IMR-90 (cell line): ENCODE results near the gene MTM1. TPM values are rescaled to one million over a fixed set of nuclear protein-coding genes. Genes with fewer than 3 reads are reported as not detected.

Experiments used
- ATAC-seq: fragments of 200-7000 bp; cut with Tn5 transposase; 2 replicates; pipeline ENCODE4 v1.9.1; 2020; ENCODE audit warnings: low read depth, mild to moderate bottlenecking, moderate library complexity
- BruUV-seq: library from RNA; stranded (reverse); fragments of 400-500 nt; replicated peaks from 2 replicates; lab custom pipeline; 2021; lab: Mats Ljungman, UMichigan
- CTCF ChIA-PET: fragments of 300-600 bp; formaldehyde crosslinking; extraction: SDS; loops from one replicate; lab custom pipeline; 2021; ENCODE audit warnings: antibody characterized with exemption; lab: Yijun Ruan, JAX
- POLR2A ChIA-PET: fragments of 300-600 bp; sonication (Branson Sonifier 250); formaldehyde crosslinking; loops from one replicate; lab custom pipeline; 2022; ENCODE audit warnings: antibody characterized with exemption; ENCODE audit not compliant: unreplicated experiment; lab: Charles Lee
- DNase-seq: peaks from one replicate; pipeline ENCODE4 v3.0.0; 2013
- H2AFZ ChIP-seq: replicated peaks from 2 replicates; pipeline ENCODE3; 2013; ENCODE audit warnings: low read length, mild to moderate bottlenecking; ENCODE audit not compliant: poor library complexity
- H2AK5ac ChIP-seq: 2 replicates; pipeline ENCODE4 v1.6.1; 2013; ENCODE audit warnings: low read depth, low read length, inconsistent platforms
- H2AK9ac ChIP-seq: replicated peaks from 2 replicates; pipeline ENCODE3; 2013; ENCODE audit warnings: mild to moderate bottlenecking, low read depth, low read length, moderate library complexity; ENCODE audit not compliant: poor library complexity
- H2BK120ac ChIP-seq: 2 replicates; pipeline ENCODE4 v1.6.1; 2013; ENCODE audit warnings: low read depth, low read length, inconsistent platforms
- H2BK15ac ChIP-seq: 3 replicates; pipeline ENCODE4 v1.6.1; 2013; ENCODE audit warnings: low read depth, low read length, inconsistent platforms
- H2BK20ac ChIP-seq: 2 replicates; pipeline ENCODE4 v1.6.1; 2013; ENCODE audit warnings: low read depth, mild to moderate bottlenecking, inconsistent platforms, low read length, moderate library complexity
- H2BK5ac ChIP-seq: 2 replicates; pipeline ENCODE4 v1.6.1; 2013; ENCODE audit warnings: mild to moderate bottlenecking, low read depth, low read length, inconsistent platforms; ENCODE audit not compliant: poor library complexity, severe bottlenecking
- H3K14ac ChIP-seq: replicated peaks from 2 replicates; pipeline ENCODE4 v1.6.1; 2013; ENCODE audit warnings: low read depth, low read length, inconsistent platforms
- H3K18ac ChIP-seq: 2 replicates; pipeline ENCODE4 v1.6.1; 2013; ENCODE audit warnings: low read depth, low read length, control low read depth
- H3K23ac ChIP-seq: 2 replicates; pipeline ENCODE4 v1.6.1; 2013; ENCODE audit warnings: low read depth, low read length, inconsistent platforms
- H3K27ac ChIP-seq: 2 replicates; pipeline ENCODE4 v1.5.1; 2013; ENCODE audit warnings: mild to moderate bottlenecking, control low read depth, low read length; ENCODE audit not compliant: insufficient read depth
- H3K27me3 ChIP-seq: 2 replicates; pipeline ENCODE4 v1.6.1; 2013; ENCODE audit warnings: low read length; ENCODE audit not compliant: control insufficient read depth, insufficient read depth
- H3K36me3 ChIP-seq: 2 replicates; pipeline ENCODE4 v1.6.1; 2013; ENCODE audit warnings: low read length, mixed read lengths; ENCODE audit not compliant: control insufficient read depth, insufficient read depth
- H3K4ac ChIP-seq: 2 replicates; pipeline ENCODE4 v1.6.1; 2013; ENCODE audit warnings: low read depth, low read length, inconsistent platforms
- H3K4me1 ChIP-seq: 2 replicates; pipeline ENCODE4 v1.6.1; 2013; ENCODE audit warnings: low read length, mixed read lengths; ENCODE audit not compliant: control insufficient read depth, insufficient read depth
- H3K4me2 ChIP-seq: 2 replicates; pipeline ENCODE4 v1.6.1; 2013; ENCODE audit warnings: low read depth, mild to moderate bottlenecking, control low read depth, low read length, moderate library complexity
- H3K4me3 ChIP-seq: 2 replicates; pipeline ENCODE4 v1.5.1; 2013; ENCODE audit warnings: low read depth, mild to moderate bottlenecking, control low read depth, low read length, moderate library complexity; ENCODE audit not compliant: insufficient read depth
- H3K56ac ChIP-seq: 2 replicates; pipeline ENCODE4 v1.6.1; 2013; ENCODE audit warnings: low read length, inconsistent platforms; ENCODE audit not compliant: insufficient read depth; ENCODE audit errors: extremely low read depth
- H3K79me1 ChIP-seq, 2 experiments: 2 replicates each; pipeline ENCODE4 v1.6.1; 2013; ENCODE audit warnings: low read length in 2 of 2, inconsistent platforms in 1 of 2, low read depth in 1 of 2
- H3K9ac ChIP-seq: 2 replicates; pipeline ENCODE4 v1.6.1; 2013; ENCODE audit warnings: low read depth, low read length, control low read depth
- H3K9me1 ChIP-seq: 2 replicates; pipeline ENCODE4 v1.6.1; 2013; ENCODE audit warnings: low read length, inconsistent platforms; ENCODE audit not compliant: insufficient read depth
- H3K9me3 ChIP-seq: 2 replicates; pipeline ENCODE4 v1.6.1; 2013; ENCODE audit warnings: low read length; ENCODE audit not compliant: control insufficient read depth, insufficient read depth
- H4K20me1 ChIP-seq: 2 replicates; pipeline ENCODE4 v1.6.1; 2013; ENCODE audit warnings: low read length, inconsistent platforms; ENCODE audit not compliant: insufficient read depth
- H4K5ac ChIP-seq: 2 replicates; pipeline ENCODE4 v1.6.1; 2013; ENCODE audit warnings: mild to moderate bottlenecking, low read depth, low read length, control low read depth
- H4K8ac ChIP-seq, 2 experiments: 2 replicates each; pipeline ENCODE4 v1.6.1; 2013; ENCODE audit warnings: low read depth in 2 of 2, low read length in 2 of 2, control low read depth in 1 of 2, inconsistent platforms in 1 of 2
- H4K91ac ChIP-seq: 2 replicates; pipeline ENCODE4 v1.6.1; 2013; ENCODE audit warnings: low read depth, low read length, inconsistent platforms; ENCODE audit not compliant: insufficient read depth
- MAZ ChIP-seq: IDR thresholded peaks from 2 replicates; pipeline ENCODE4 v1.6.1; 2012; ENCODE audit warnings: low read depth, mild to moderate bottlenecking, low read length, improper control_type of control experiment, moderate library complexity, borderline replicate concordance
- NFE2L2 ChIP-seq: fragments of 150-350 bp; IDR thresholded peaks from 2 replicates; pipeline ENCODE4 v1.6.1; 2016; ENCODE audit warnings: low read depth, mild to moderate bottlenecking, low read length
- POLR2A ChIP-seq: IDR thresholded peaks from 2 replicates; pipeline ENCODE4 v1.6.1; 2012; ENCODE audit warnings: mild to moderate bottlenecking, low read depth, low read length
- WGBS, 2 experiments: methylation state at CpG; one replicate each; pipeline versions ENCODE4 v1.1.5 to v1.1.7; 2013; ENCODE audit warnings: missing lambda C conversion rate in 2 of 2; ENCODE audit not compliant: insufficient read length in 1 of 2; ENCODE audit errors: extremely low coverage in 2 of 2; 5-methylcytosine and 5-hydroxymethylcytosine counted together
- dilution Hi-C: fragments of 300-500 bp; cut with HindIII; formaldehyde crosslinking; loops from one replicate; pipeline ENCODE4 v1.14.3; 2018; ENCODE audit warnings: low sequenced_read_pairs; ENCODE audit not compliant: unreplicated experiment
- in situ Hi-C: fragments of 300-500 bp; cut with MboI; formaldehyde crosslinking; loops from 3 replicates; pipeline ENCODE4 v1.14.3; 2019; ENCODE audit warnings: low sequenced_read_pairs, inconsistent platforms, mixed read lengths
- intact Hi-C: fragments of 100-400 bp; cut with micrococcal nuclease; formaldehyde crosslinking; loops from 2 replicates; pipeline ENCODE4 v1.10.0; 2022
- polyA plus RNA-seq, 3 experiments: library from polyadenylated mRNA; depleted of rRNA; stranded (reverse); fragments of >200 nt; gene quantifications; 2 replicates each; pipeline ENCODE4 v1.2.3, GENCODE V29; 2012; ENCODE audit warnings: low replicate concordance in 1 of 3
- total RNA-seq: library from RNA; depleted of rRNA; stranded (reverse); fragments of >200 nt; gene quantifications from 2 replicates; pipeline ENCODE4 v1.2.3, GENCODE V29; 2012

Gene MTM1
- total and polyA plus RNA-seq, 2 of the 4 experiments (the other 2 are of a cell fraction): 3.8 to 5.6 TPM

DNA sequence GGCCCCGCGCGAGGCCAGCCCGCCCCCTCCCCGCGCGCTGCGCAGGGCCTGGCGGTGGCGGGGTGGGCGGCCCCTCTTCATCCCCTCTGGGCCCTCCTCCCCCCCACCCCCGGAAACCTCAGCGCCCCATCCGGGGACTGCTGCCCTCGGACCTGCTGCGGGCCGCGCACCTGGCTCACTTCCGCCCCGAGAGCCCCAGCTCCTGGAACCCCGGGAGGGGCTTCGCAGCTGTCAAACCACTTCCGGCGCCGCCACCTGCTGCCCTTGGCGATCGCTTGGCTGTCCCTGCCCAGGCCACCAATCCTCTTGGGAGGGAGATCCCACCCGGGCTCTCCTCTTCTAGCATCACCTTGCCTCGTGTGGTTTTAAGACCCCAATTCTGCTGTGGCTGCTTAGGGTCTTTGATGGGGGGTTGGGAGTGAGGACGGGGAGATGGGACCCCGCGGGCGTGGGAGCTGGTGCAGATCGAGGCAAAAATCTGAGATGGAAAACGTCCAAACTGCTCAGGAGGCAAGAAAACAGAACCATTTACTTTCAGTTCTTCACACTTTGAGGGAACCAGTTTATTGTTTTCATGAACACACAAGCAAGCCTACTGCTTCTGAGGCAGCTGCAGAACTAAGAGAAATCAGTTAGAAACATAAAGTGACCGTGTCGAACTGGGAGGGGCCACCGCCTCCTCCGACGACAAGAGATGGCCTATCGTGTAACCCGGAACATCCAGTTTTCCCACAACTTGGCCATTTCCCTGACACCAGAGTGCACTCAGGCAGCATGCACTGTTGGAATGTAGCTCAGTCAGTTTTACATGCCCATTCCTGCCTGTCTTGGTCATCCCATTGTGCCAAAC is 125.5 kb downstream of the MTM1 start:
- H3K56ac ChIP-seq: peak overlapping the region; percentile 61; the same call in 1 of the 2 replicates
- no TSS peak for BruUV-seq
- ChIA-PET CTCF (no interaction called here), POLR2A (no interaction called here)
- peak; percentile 79 for DNase-seq
- TF ChIP-seq POLR2A (peak; percentile 78), NFE2L2 (no peak), MAZ (peak; percentile 42; the same call in 1 of the 2 replicates)
- peak overlapping the region; percentile 80 for H3K4me2 ChIP-seq
- H2AFZ ChIP-seq: peak overlapping the region; percentile 50
- H2AK9ac ChIP-seq: peak overlapping the region; percentile 90
- peak overlapping the region; percentile 0; the same call in 1 of the 2 replicates for H3K18ac ChIP-seq
- no peak overlapping the region for H2AK5ac ChIP-seq
- H3K9me3 ChIP-seq: peaks cover 16% of the 10 kb centered on the region
- in situ Hi-C loops (no loop called here), dilution Hi-C loops (no loop called here), intact Hi-C loops (loop anchor here (5.0 kb wide), 1 partner anchor 388 kb away; no protein-coding TSS in a partner anchor)
- peak overlapping the region; percentile 79 for H3K27ac ChIP-seq
- peaks cover 2 to 24% of the 10 kb centered on the region in 2 experiments; a peak in 2 of 4 replicates for H3K79me1 ChIP-seq
- H2BK120ac ChIP-seq: no peak overlapping the region; the same call in 1 of the 2 replicates
- H2BK5ac ChIP-seq: peak overlapping the region; percentile 46
- H3K4me1 ChIP-seq: peaks cover 4% of the 10 kb centered on the region; the same call in 1 of the 2 replicates
- H3K9ac ChIP-seq: peak overlapping the region; percentile 77
- ATAC-seq: peak; percentile 62
- H3K14ac ChIP-seq: 0 out of 2 replicates have a peak overlapping the region, but pooled peaks have one; percentile 2
- no peaks in the 10 kb centered on the region for H4K20me1 ChIP-seq
- peak overlapping the region; percentile 6 to 14; a peak in 2 of 4 replicates for H4K8ac ChIP-seq
- no peaks in the 10 kb centered on the region for H3K27me3 ChIP-seq
- H4K91ac ChIP-seq: 0 out of 2 replicates have a peak overlapping the region, but pooled peaks have one; percentile 6
- 0 out of 3 replicates have a peak overlapping the region, but pooled peaks have one; percentile 4 for H2BK15ac ChIP-seq
- H3K4me3 ChIP-seq: peak overlapping the region; percentile 87
- 0 out of 2 replicates have a peak, but pooled peaks cover 2% of the 10 kb centered on the region for H3K9me1 ChIP-seq
- peak overlapping the region; percentile 8; the same call in 1 of the 2 replicates for H3K23ac ChIP-seq
- H2BK20ac ChIP-seq: no peak overlapping the region
- H3K36me3 ChIP-seq: no peaks in the 10 kb centered on the region
- no peak overlapping the region for H4K5ac ChIP-seq
- WGBS, 2 experiments: 46% methylated on average over 11 of the region's 42 CpGs; no CpG with 5 or more reads in 1 of the 2 experiments
- peak overlapping the region; percentile 48 for H3K4ac ChIP-seq
